NCI-H345 treated with DMSO at 0.1 percent for 48 hours (cell line): ENCODE results near the gene LYG1.
"Not testable (repeated sequence)": the region's sequence is repeated elsewhere in the genome, so short reads cannot be mapped to it uniquely, and the experiment has no call there.

Experiments used
- DNase-seq: peaks from one replicate; lab custom pipeline; 2025; ENCODE audit not compliant: unreplicated experiment; lab: John Stamatoyannopoulos, UW

The LYG1 gene

GRCh38 chr2:99278195-99278765 lies 22.7 kb downstream of the LYG1 start:
- not testable (repeated sequence) for DNase-seq

- no peak for DNase-seq
Observed at GRCh38 chr2:99275882-99276281, 25.1 kb downstream of the LYG1 start.

- DNase-seq: no peak
Observed at GRCh38 chr2:99261242-99261641, 39.8 kb downstream of the LYG1 start.

GRCh38 chr2:99260184-99260583 lies 40.8 kb downstream of the LYG1 start:
- no peak for DNase-seq

GRCh38 chr2:99259465-99259864 lies 41.5 kb downstream of the LYG1 start:
- DNase-seq: no peak

GRCh38 chr2:99256677-99257076 lies 44.3 kb downstream of the LYG1 start:
- no peak for DNase-seq

GRCh38 chr2:99255491-99256318 lies 45.3 kb downstream of the LYG1 start, which contains the start of gene LYG2:
LYG2 (minus strand) TSS chr2:99255666; CDS start chr2:99254260, 1,406 bp downstream.
- DNase-seq: no peak

- no peak for DNase-seq
Observed at GRCh38 chr2:99249951-99250350, 51.0 kb downstream of the LYG1 start.

- no peak for DNase-seq
Observed at GRCh38 chr2:99242151-99242550, 58.8 kb downstream of the LYG1 start.

GRCh38 chr2:99240431-99240830 lies 60.6 kb downstream of the LYG1 start:
- no peak for DNase-seq

GRCh38 chr2:99238599-99238998 lies 62.4 kb downstream of the LYG1 start:
- no peak for DNase-seq
